Limb (tissue), 2 donors: ENCODE results near the gene MAK.
A peak's percentile ranks its signal among the peaks of the same experiment; 100 is the strongest.
"Not testable (repeated sequence)": the region's sequence is repeated elsewhere in the genome, so short reads cannot be mapped to it uniquely, and the experiment has no call there.

Experiments used
- DNase-seq, 2 donors: peaks; one replicate each; pipeline ENCODE4 v3.0.0-alpha.2; 2016; ENCODE audit errors: extremely low spot score in 2 of 2

MAK gene

DNA sequence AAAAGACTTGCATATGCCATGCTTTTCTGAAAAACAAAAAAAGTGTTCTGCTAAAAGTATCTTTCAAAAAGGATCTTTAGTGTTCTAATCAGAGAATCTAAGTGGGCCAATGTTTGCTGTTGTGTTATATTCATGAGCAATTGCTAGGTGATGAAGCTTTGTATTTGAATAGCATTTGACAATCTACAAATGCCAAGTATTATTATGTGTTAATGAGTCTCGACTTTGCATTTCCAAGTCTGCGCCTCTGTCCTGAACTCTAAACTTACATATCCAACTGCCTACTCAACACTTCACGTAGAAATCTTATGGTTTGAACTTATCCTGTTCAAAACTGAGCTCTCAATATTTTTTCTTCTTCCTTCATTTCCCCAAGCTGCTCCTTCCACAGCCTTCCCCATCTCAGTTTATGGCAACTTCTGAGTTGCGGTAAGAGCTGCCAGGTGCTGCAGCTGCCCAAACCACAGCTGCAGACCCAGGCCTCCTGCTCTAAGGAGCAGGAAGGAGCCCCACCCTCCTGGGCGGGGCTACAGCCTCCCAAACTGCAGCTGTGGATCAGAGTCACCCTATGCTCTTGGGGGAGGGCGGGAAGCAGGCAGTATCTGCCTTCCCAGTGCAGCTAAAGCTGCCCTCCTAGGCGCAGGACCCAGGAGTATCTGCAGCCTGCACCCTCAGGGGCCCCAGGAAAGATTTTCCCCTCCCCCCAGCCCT, 16.7 kb upstream of the MAK start:
- no peak for DNase-seq

DNA sequence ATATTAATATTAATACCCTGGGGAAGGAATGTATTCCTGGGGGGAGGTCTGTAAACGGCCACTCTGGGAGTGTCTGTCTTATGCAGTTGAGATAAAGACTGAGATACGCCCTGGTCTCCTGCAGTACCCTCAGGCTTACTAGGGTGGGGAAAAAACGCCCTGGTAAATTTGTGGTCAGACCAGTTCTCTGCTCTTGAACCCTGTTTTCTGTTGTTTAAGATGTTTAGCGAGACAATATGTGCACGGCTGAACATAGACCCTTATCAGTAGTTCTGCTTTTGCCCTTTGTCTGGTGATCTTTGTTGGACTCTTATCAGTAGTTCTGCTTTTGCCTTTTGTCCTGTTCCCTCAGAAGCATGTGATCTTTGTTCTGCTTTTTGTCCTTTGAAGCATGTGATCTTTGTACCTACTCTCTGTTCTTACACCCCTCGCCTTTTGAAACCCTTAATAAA, 15.5 kb upstream of the MAK start:
- DNase-seq = not testable (repeated sequence)

DNA sequence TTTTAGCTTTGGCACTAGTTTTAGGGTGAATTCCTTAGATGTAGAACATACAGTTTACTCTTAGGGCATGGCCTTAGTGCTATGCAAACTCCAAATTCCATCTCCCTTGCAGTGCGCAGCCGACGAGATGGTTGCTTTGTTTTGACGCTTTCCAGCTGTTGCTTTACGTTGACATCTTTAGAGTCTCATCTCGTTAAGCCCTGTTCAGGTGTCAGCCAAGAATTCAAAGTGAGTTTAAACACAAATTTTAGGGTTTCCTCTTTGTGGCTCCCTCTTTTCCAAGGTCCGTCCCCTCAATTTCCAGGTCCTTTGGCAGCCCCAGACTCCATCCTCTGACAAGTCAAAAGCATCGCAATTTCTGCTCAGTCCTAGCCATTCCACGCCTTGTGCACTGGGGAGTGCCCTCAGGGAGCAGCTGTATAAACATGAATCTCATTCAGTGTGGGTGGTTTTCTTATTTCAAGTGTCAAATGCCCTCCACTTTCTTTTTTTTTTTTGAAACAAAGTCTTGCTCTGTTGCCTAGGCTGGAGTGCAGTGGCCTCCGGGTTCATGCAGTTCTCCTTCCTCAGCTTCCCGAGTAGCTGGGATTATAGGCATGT, 14.1 kb upstream of the MAK start:
- DNase-seq = no peak

DNA sequence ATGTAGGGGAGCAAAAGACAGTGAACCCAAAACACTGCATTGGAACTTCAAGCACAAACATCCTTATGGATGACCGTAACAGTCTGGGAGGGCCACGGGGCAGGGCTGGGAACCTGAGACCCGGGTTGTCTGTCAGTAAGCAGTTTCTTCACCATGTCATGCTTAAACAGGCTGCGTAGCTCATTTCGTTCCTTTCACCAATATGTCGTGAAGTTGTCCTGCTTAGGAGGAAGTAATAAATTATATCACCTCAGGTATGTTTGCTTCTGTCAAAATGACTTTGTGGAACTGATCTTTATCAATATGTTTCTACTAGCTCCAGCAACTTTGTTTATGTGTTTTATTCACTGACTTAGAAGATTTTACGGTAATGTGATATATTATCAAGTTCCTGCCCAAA, 12.4 kb upstream of the MAK start:
- DNase-seq = no peak

DNA sequence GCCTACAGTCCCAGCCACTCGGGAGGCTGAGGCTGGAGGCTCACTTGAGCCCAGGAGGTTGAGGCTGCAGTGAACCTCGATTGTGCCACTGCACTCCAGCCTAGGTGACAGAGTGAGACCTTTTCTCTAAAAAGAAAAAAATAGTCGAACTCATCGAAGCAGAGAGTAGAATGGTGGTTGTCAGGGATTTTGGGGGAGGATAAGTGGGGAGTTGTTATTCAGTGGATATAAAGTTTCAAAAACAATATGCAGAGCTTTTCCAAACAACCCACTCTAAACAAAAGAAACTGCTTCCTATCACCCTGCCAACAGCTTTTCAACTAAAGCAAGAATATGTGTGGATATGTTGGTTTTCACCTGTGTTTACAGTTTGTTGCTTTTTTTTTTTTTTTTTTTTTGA, 11.6 kb upstream of the MAK start:
- DNase-seq = no peak

DNA sequence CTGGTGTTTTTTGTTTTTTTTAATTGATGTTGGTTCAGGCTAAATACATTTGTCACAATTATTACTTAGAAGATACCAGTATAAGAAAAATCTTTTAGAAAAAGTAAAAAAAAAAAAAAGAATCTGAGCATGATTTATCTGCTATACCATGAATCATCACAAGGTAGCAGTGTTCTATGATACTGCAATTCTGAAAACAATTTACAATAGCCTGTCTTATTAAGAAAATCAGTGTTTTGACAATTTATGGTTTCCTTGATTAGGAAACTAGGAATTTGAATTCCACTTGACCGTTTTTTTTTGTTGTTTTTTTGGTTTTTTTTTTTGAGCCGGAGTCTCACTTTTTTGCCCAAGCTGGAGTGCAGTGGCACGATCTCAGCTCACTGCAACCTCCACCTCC, 9.3 kb upstream of the MAK start:
- no peak for DNase-seq

DNA sequence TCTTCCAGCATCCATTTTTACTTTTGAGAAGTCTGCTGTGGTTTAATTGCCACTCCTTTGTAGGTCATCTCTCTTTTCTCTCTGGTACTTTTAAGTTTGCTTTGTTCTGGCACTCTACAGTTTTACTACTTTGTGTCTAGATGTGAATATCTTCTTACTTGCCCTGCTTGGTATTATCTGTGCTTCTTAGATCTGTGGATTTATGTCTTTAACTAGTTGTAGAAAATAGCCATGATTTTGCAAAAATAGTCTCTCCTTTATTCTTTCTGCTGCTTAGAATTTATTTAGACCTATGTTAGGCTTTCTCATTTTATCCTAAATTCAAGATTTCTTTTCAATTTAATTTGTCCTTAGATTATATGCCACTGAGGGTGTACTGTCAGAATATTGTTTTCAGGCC, 5.2 kb upstream of the MAK start:
- no peak for DNase-seq

DNA sequence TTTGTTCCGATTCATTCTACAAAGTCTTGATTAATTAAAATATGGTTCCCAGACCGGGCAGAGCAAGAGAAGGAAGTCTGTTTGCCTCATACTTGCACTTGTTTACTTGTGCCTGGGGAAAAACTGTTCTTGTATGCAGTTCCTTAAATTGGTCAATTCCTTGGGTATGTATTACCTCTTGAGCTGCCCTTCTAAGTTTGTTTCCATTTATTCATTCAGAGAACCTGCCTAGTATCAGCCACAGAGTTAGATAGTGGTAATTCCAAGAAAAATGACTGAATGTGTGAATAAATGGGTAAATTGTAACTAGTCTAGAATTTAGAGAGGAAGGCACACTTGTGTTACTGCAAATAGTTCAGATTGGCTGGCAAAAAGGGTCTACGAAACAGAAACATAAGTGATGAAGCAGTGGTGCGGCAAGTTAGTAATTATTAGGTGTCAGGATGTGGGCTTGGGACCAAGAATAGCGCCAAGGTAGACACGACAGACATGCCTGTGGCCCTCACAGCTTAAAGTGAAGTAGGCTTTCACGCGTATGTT, 525 bp upstream of the MAK start:
- DNase-seq = no peak

DNA sequence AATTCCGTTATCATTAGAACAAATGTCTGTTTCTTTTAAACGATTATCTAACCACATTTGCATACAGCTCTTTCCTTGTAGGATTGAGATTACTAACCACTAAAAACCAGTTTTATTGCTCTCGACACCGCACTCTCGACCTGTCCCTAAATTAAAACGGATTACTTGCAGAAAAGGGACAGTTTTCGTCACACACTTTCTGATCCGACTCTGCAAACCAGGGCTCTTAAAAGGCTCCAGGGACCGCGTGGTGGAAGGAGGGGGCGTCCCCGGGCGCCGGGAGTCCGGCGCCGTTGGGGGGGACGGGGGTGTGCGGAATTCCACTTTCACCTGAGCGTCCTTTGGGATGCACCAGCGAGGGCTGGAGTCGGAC, 731 bp downstream of the MAK start:
- no peak for DNase-seq

DNA sequence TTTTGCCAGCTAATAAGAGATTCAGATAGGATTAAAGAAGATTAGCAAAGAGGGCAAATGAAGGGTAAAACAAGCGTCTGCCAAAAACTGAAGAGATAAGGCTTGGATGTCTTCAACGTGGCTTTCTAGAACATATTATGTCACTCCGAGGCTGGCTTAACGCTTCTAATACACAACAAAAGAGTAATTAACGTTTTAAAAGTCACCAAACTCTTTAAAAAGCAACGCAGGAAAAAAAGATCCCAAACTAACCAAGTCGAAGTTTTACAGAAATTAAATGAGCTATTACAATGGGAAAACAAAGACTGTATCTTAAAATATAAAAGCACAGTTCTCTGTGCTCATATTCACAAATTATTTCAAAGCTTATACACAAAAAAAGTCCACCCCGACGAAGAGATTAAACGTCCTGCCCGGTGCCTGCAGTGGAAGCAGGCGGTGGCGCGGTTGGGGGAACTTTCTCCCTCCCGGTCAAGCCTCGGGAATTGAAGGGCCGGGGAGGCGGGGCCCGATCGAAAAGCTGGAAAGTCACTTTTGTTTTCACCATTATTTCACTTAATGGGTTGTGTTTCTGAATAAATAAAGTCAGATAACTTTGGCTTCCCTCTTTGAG, 1.2 kb downstream of the MAK start:
- peak in 1 of 2 donors; percentile 47 for DNase-seq

DNA sequence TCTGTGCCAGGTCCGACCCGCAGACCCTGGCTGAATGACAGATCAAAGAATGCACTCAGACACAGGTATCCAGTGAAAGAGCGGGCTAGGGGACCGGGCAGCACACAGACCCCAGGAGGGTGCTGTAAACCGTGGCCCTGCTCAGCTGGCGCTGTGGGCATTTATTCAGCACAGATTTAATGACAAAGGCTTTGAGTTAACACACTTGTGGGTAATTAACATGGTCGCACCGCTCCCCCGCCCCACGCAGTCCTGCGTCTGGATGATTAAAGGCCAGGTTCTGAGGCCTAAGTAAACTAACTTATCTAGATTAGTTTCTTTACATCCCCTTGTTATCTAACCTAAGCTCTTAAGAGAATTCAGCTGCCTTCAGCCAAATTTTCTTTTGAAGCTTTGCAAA, 3.5 kb downstream of the MAK start:
- no peak for DNase-seq

DNA sequence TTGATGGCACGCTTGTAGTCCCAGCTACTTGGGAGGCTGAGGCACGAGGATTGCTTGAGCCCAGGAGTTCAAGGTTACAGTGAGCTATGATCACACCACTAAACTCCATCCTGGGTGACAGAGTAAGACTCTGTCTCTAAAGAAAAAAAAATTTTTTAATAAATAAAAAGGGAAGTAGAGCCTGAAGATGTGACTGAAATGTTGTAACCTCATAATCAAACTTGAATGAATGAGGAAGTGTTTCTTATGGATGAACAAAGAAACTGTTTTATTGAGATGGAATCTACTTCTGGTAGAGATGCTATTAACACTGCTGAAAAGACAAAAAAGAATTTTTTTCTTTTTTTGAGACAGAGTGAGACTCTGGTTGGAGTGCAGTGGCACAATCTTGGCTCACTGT, 6.7 kb downstream of the MAK start:
- DNase-seq = no peak

DNA sequence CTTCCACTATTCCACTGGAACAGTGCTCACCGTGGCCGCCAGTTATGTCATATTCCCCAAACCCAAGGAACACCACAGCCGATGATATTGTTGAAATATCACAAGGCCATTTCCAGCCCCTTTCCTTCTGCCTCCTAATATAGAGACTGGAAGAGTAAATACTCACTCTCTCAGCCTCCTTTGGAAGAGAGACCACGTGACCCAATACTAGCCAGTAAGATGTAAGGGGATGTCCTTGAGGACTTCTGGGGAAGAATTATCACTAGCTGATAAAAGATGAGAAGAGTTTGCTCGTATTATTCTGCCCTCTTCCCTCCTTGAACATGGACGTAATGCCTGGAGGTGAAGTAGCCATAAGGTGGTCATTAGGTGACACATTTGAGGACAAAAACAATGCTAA, 13.5 kb downstream of the MAK start:
- no peak for DNase-seq

DNA sequence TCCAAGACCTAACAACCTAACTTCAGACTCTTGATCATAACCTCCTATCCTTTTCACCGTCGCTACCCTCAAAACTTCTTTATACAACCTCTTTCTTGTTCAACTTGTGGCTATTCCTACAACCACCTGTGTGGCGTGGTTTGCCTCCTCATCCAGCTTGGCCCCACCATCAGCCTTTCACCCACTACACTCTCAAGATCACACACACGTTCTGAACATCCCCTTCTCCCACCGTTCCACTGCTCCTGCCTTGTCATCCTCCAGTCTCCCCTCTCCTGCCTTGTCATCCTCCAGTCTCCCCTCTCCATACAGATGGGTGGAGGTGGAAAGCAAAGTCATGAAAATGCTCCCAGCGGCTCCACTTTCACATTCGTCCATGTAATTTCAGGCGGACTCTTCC, 14.0 kb downstream of the MAK start:
- DNase-seq = no peak

DNA sequence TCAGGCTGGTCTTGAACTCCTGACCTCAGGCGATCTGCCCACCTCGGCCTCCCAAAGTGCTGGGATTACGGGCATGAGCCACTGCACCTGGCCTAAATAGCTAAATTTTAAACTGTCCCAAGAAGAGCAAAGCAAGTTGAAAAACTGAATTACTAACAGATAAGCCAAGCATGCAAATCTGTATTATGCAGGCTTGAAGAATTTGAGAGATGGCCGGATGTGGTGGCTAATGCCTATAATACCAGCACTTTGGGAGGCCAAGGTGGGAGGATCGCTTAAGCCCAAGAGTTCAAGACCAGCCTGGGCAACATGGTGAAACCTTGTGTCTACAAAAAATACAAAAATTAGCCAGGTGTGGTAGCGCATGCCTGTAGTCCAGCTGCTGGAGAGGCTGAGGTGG, 24.2 kb downstream of the MAK start:
- DNase-seq = not testable (repeated sequence)

DNA sequence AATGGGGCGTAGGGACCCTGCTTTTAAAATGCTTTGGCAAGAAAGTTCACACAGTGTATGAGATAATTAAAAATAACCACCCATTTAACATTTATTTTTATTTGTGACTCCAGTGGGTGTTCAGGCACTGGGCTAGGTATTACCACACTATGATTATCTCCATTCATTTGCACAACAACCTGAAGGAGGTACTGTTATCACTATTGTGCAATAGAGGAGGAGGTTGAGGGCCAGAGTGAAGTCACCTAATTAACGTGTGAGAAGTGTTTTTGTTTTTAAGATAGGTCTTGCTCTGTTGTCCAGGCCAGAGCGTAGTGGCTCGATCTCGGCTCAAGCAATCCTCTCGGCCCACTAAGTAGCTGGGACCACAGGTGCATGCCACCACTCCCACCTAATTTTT, 29.2 kb downstream of the MAK start:
- DNase-seq = no peak

DNA sequence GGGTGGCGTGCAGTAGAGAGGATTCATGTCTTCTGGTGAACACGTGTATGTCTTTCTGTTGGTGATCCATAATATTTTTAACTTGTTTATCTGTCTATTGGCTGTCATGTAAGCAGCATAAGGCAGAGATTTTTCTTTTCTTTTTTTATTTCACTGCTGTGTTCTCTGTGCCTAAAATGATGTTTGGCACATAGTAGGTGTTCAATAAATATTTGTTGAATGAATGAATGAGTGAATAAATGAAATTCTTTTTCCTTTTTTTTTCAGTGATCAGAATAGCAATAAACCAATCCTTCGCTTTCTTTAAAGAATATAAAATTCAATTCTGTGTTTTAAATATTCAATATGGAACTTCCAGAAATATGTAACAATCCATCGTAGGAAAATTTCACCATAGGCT, 30.0 kb downstream of the MAK start:
- DNase-seq = no peak

DNA sequence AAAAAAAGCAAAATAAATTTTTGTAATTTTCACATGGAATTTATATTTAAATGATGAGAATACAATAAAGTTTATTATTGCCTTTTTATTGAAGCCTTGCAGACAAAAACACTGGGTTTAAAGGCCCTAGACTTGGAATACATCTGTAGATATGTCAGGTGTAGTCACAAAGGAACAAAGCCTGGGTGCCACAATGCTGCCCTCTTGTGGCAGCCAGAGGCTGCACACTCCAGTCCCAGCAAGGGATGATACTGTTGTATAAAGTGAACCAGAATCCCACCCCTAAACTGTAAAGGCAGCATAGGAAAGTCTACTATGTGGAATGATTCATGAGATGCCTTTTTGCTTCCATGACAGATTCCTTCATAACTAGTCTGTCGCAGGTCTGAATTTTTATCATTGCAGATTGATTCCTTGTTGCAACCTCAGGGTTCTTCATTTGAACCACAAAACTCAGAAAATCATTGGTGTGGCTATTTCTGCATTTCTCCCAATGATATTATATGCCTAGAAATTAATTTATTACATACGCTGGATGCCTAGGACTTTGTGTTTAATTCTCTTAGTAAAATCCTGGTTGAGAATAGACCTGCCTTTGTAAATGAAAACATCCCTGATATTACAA, 37.0 kb downstream of the MAK start:
- peak; percentile 63 to 75 for DNase-seq

DNA sequence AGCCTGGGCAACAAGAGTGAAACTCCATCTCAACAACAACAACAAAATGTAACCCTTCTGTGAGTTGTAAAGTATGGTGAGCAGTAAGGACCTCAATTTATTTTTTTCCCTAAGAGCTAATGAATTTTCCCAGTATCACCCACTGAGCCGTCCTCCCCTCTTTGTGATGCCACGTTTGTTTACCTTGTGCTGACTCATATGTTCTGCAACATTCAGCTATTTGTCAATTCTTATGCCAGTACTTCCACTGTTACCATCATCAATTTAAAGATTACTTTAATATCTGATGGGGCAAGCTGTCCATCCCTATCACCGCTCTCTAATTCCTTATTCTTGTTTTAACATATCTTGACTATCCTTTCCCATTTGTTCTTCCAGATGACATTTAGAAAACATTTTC, 37.5 kb downstream of the MAK start:
- DNase-seq = no peak

DNA sequence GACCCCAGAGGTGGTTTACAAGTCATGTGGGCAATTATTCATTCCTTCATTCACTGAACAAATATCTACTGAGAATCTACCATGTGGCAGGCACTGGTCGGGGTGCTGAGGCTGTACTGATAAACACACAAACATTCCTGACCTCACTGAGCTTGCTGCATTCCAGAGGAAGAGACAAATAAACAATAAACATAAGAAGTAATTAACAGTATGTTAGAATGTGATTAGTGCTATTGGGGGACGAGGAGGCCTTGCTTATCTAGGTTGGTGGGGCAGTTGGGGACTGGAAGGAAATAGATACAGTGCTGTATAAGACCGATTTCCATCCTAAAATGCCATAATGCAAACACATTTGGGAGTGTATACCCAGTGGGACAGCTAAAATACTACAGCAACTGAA, 44.1 kb downstream of the MAK start:
- no peak for DNase-seq

DNA sequence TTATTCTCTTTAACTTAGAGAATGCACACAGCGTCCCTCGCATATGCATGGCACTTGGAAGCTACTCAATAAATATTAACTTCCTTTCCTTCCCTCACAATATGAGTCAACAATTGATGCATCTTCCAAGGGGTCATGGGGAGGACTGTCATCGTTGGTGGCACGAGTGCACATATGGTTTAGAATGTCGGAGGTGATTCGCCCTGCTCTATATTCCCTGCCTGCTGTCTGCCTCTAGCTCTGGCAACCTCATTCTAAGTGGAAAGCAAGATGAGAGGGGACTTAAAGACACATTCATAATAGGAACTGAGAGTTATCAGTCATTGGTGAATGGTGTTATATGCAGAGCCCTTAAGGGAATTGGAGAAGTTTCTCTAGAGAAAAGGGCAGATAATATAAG, 44.6 kb downstream of the MAK start:
- DNase-seq = no peak

DNA sequence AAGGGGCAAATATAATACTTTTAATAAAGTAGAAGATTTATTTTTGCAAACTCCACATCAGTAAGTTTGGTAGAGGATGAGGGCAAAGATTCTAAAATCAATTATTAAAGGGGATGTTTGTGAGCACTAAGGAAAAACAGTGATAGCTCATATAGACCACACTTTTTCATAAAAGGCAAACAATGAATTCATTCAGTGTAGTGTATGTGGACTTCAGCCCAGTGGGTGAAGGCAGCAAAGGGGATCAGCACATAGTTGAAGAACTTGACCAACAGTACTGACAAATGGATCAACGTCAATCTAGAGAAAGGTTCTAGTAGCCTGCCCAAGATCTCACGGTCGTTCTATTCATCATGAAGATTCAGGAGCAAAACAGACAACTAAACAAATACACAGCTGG, 45.3 kb downstream of the MAK start:
- no peak for DNase-seq

DNA sequence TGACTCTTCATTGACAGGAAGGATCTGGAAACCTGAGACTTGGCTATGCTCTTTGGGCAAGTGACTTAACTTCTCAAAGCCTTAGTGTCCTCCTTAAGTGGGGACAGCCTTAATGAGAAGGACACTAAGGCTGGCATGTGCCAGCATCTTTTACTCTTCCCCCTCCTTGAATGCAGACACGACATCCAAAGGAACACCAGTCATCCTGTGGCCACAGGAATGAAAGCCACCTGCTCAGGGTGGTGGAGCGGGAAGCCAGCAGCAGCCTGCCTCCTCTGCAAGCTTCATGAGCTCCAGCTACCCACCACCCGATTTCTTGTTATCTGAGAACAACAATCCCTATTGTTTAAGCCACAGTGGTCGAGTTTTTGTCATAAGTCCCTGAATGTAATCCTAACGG, 46.2 kb downstream of the MAK start:
- DNase-seq = no peak
